ENCODE data around the gene MYOM3. TPM values are rescaled to one million over a fixed set of nuclear protein-coding genes. Genes with fewer than 3 reads are reported as not detected.
A peak's percentile ranks its signal among the peaks of the same experiment; 100 is the strongest.

MYOM3 gene
- total and polyA plus RNA-seq, 9 donors: 255 to 555 (median 371) TPM

GRCh38 chr1:24152631-24153494 lies 40.9 kb upstream of the MYOM3 start:
- H3K27ac ChIP-seq (ENCODE audit: low read length): no peak overlapping the region
- no peaks in the 10 kb centered on the region for H3K9me3 ChIP-seq (replicated peaks; ENCODE audit: control insufficient read depth, low read depth, low read length)
- DNase-seq: no peak
- 73% methylated on average over 9 of the region's 10 CpGs for WGBS (ENCODE audit: insufficient coverage)
- peaks cover 30% of the 10 kb centered on the region for H3K27me3 ChIP-seq (ENCODE audit: control insufficient read depth, insufficient read depth, low read length)
- no peaks in the 10 kb centered on the region for H3K36me3 ChIP-seq (ENCODE audit: control insufficient read depth, insufficient read depth, low read length)
- H3K4me3 ChIP-seq (ENCODE audit: low read length): no peak overlapping the region
- H3K4me1 ChIP-seq (ENCODE audit: control insufficient read depth, insufficient read depth, low read length): peaks cover 7% of the 10 kb centered on the region

GRCh38 chr1:24151175-24151533 lies 39.2 kb upstream of the MYOM3 start:
- Histone ChIP-seq H3K4me3 (ENCODE audit: low read length) (no peak overlapping the region), H3K9me3 (replicated peaks; ENCODE audit: control insufficient read depth, low read depth, low read length) (no peaks in the 10 kb centered on the region), H3K27ac (ENCODE audit: low read length) (no peak overlapping the region), H3K27me3 (ENCODE audit: control insufficient read depth, insufficient read depth, low read length) (peaks cover 30% of the 10 kb centered on the region), H3K36me3 (ENCODE audit: control insufficient read depth, insufficient read depth, low read length) (no peaks in the 10 kb centered on the region), H3K4me1 (ENCODE audit: control insufficient read depth, insufficient read depth, low read length) (peaks cover 7% of the 10 kb centered on the region)
- 19% methylated on average over 7 of the region's 12 CpGs for WGBS (ENCODE audit: insufficient coverage)
- no peak for DNase-seq

GRCh38 chr1:24150234-24151174 lies 38.6 kb upstream of the MYOM3 start:
- no peak overlapping the region for H3K4me3 ChIP-seq (ENCODE audit: low read length)
- WGBS (ENCODE audit: insufficient coverage): 25% methylated on average over 19 of the region's 36 CpGs

GRCh38 chr1:24149866-24150233 lies 37.9 kb upstream of the MYOM3 start:
- Histone ChIP-seq H3K9me3 (replicated peaks; ENCODE audit: control insufficient read depth, low read depth, low read length) (no peaks in the 10 kb centered on the region), H3K36me3 (ENCODE audit: control insufficient read depth, insufficient read depth, low read length) (no peaks in the 10 kb centered on the region), H3K27ac (ENCODE audit: low read length) (no peak overlapping the region), H3K27me3 (ENCODE audit: control insufficient read depth, insufficient read depth, low read length) (peaks cover 30% of the 10 kb centered on the region), H3K4me1 (ENCODE audit: control insufficient read depth, insufficient read depth, low read length) (peaks cover 7% of the 10 kb centered on the region), H3K4me3 (ENCODE audit: low read length) (no peak overlapping the region)
- WGBS (ENCODE audit: insufficient coverage): 82% methylated on average over 3 of the region's 5 CpGs
- no peak for DNase-seq

More at GRCh38 chr1:24150234-24151174, 38.6 kb upstream of the MYOM3 start:
- Histone ChIP-seq H3K27me3 (ENCODE audit: control insufficient read depth, insufficient read depth, low read length) (peaks cover 30% of the 10 kb centered on the region), H3K9me3 (replicated peaks; ENCODE audit: control insufficient read depth, low read depth, low read length) (no peaks in the 10 kb centered on the region), H3K36me3 (ENCODE audit: control insufficient read depth, insufficient read depth, low read length) (no peaks in the 10 kb centered on the region), H3K4me1 (ENCODE audit: control insufficient read depth, insufficient read depth, low read length) (peaks cover 7% of the 10 kb centered on the region), H3K27ac (ENCODE audit: low read length) (no peak overlapping the region)
- peak; percentile 76 for DNase-seq

- H3K4me1 ChIP-seq (ENCODE audit: control insufficient read depth, insufficient read depth, low read length): peaks cover 7% of the 10 kb centered on the region
- H3K36me3 ChIP-seq (ENCODE audit: control insufficient read depth, insufficient read depth, low read length): no peaks in the 10 kb centered on the region
- no peaks in the 10 kb centered on the region for H3K9me3 ChIP-seq (replicated peaks; ENCODE audit: control insufficient read depth, low read depth, low read length)
- DNase-seq: no peak
- no peak overlapping the region for H3K4me3 ChIP-seq (ENCODE audit: low read length)
- H3K27me3 ChIP-seq (ENCODE audit: control insufficient read depth, insufficient read depth, low read length): peaks cover 35% of the 10 kb centered on the region
- no peak overlapping the region for H3K27ac ChIP-seq (ENCODE audit: low read length)
- 46% methylated on average over 3 of the region's 6 CpGs for WGBS (ENCODE audit: insufficient coverage)
These were observed 35.9 kb upstream of the MYOM3 start for GRCh38 chr1:24147816-24148215.

- no peak for DNase-seq
These were observed 35.3 kb upstream of the MYOM3 start for GRCh38 chr1:24147194-24147593.

GRCh38 chr1:24142546-24143534 lies 30.9 kb upstream of the MYOM3 start, which contains the start of gene IL22RA1:
Gene IL22RA1 (minus strand): TSS chr1:24143140. CDS start chr1:24143082, 58 bp downstream.
- WGBS (ENCODE audit: insufficient coverage): 64% methylated on average over 12 of the region's 22 CpGs
- Histone ChIP-seq H3K27ac (ENCODE audit: low read length) (no peak within 1 kb of the TSS), H3K9me3 (replicated peaks; ENCODE audit: control insufficient read depth, low read depth, low read length) (no peaks in the 10 kb centered on the region), H3K4me1 (ENCODE audit: control insufficient read depth, insufficient read depth, low read length) (no peaks in the 10 kb centered on the region), H3K36me3 (ENCODE audit: control insufficient read depth, insufficient read depth, low read length) (no peaks in the 10 kb centered on the region), H3K4me3 (ENCODE audit: low read length) (no peak within 1 kb of the TSS), H3K27me3 (ENCODE audit: control insufficient read depth, insufficient read depth, low read length) (peaks cover 9% of the 10 kb centered on the region)
- DNase-seq: no peak

More at GRCh38 chr1:24147194-24147593, 35.3 kb upstream of the MYOM3 start:
- Histone ChIP-seq H3K4me1 (ENCODE audit: control insufficient read depth, insufficient read depth, low read length) (peaks cover 7% of the 10 kb centered on the region), H3K4me3 (ENCODE audit: low read length) (no peak overlapping the region), H3K27me3 (ENCODE audit: control insufficient read depth, insufficient read depth, low read length) (peaks cover 29% of the 10 kb centered on the region), H3K36me3 (ENCODE audit: control insufficient read depth, insufficient read depth, low read length) (no peaks in the 10 kb centered on the region), H3K9me3 (replicated peaks; ENCODE audit: control insufficient read depth, low read depth, low read length) (no peaks in the 10 kb centered on the region), H3K27ac (ENCODE audit: low read length) (no peak overlapping the region)
- WGBS (ENCODE audit: insufficient coverage): 86% methylated on average over 9 of the region's 9 CpGs

GRCh38 chr1:24141311-24141997 lies 29.5 kb upstream of the MYOM3 start:
- H3K27ac ChIP-seq (ENCODE audit: low read length): no peak overlapping the region
- H3K9me3 ChIP-seq (replicated peaks; ENCODE audit: control insufficient read depth, low read depth, low read length): no peaks in the 10 kb centered on the region
- no peak overlapping the region for H3K4me3 ChIP-seq (ENCODE audit: low read length)
- 88% methylated on average over 6 of the region's 10 CpGs for WGBS (ENCODE audit: insufficient coverage)
- peaks cover 9% of the 10 kb centered on the region for H3K27me3 ChIP-seq (ENCODE audit: control insufficient read depth, insufficient read depth, low read length)
- H3K36me3 ChIP-seq (ENCODE audit: control insufficient read depth, insufficient read depth, low read length): no peaks in the 10 kb centered on the region
- no peak for DNase-seq
- no peaks in the 10 kb centered on the region for H3K4me1 ChIP-seq (ENCODE audit: control insufficient read depth, insufficient read depth, low read length)

GRCh38 chr1:24140741-24141181 lies 28.8 kb upstream of the MYOM3 start:
- DNase-seq: no peak
- 77% methylated on average over 12 of the region's 17 CpGs for WGBS (ENCODE audit: insufficient coverage)
- Histone ChIP-seq H3K27me3 (ENCODE audit: control insufficient read depth, insufficient read depth, low read length) (peaks cover 9% of the 10 kb centered on the region), H3K27ac (ENCODE audit: low read length) (no peak overlapping the region), H3K4me1 (ENCODE audit: control insufficient read depth, insufficient read depth, low read length) (no peaks in the 10 kb centered on the region), H3K9me3 (replicated peaks; ENCODE audit: control insufficient read depth, low read depth, low read length) (no peaks in the 10 kb centered on the region), H3K4me3 (ENCODE audit: low read length) (no peak overlapping the region), H3K36me3 (ENCODE audit: control insufficient read depth, insufficient read depth, low read length) (no peaks in the 10 kb centered on the region)
